T follicular helper cell (primary cell): ENCODE measurements around the gene MRPL49.
"Not testable (repeated sequence)": the region's sequence is repeated elsewhere in the genome, so short reads cannot be mapped to it uniquely, and the experiment has no call there.

Experiments used
- DNase-seq: peaks from one replicate; pipeline ENCODE4 v3.0.0-alpha.2; 2020; ENCODE audit warnings: low read depth

The MRPL49 gene

DNA sequence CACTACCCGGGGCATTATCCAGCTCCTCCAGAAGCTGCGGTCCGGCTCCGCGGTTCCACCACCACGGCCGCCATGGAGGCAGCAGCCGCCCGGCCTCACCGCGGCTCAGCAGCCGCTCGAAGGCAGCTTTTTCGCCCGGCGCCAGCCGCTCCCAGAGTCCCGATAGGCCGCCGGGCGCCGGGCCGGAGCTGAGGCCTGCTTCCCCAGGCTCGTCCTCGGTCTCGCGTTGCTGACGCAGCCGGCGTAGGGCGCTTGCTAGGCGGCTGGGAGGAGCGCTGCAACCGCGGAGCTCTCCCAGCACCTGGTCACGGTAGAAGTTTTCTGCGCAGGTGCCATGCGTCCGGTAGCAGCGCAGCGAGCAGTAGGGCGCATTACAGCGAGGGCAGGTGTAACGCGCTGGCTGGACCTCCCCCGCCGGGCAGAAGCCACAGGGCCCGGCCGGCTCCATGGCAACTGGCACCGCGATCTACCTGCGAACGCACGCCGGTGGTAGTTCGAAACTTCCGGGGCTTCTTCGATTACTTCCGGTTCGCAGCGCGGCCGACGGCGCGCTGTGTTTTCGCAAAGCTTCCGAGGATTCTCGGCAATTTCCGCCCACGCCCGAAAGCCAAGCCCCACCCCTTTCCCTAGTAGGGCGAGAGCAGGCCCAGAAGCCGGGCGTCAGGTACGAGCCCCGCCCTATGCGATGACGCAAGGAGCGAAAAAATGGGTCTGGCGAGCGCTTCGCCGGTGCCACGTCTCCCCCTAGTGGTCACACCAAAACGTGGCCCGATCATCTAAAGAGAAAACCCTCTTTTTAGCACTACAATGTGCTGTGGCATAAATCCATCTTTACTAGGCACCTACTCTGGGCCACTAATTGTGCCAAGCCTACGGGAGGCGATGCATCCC, 4.7 kb upstream of the MRPL49 start, which contains the start of gene ZNHIT2:
ZNHIT2 (minus strand) TSS at position 496 of the 891 bp plus-strand sequence; CDS start at position 448, 48 bp downstream.
- DNase-seq: peak; percentile 100

- no peak for DNase-seq
These were observed 3.9 kb upstream of the MRPL49 start for GRCh38 chr11:65118097-65118837.

GRCh38 chr11:65118891-65119669, 3.0 kb upstream of the MRPL49 start:
- not testable (repeated sequence) for DNase-seq

- no peak for DNase-seq
These were observed 2.5 kb upstream of the MRPL49 start for GRCh38 chr11:65119670-65119995.

GRCh38 chr11:65120831-65121230, 1.3 kb upstream of the MRPL49 start:
- no peak for DNase-seq

GRCh38 chr11:65121447-65121864, 665 bp upstream of the MRPL49 start:
- DNase-seq: no peak

GRCh38 chr11:65124480-65125196, 2.5 kb downstream of the MRPL49 start:
- DNase-seq: no peak

DNA sequence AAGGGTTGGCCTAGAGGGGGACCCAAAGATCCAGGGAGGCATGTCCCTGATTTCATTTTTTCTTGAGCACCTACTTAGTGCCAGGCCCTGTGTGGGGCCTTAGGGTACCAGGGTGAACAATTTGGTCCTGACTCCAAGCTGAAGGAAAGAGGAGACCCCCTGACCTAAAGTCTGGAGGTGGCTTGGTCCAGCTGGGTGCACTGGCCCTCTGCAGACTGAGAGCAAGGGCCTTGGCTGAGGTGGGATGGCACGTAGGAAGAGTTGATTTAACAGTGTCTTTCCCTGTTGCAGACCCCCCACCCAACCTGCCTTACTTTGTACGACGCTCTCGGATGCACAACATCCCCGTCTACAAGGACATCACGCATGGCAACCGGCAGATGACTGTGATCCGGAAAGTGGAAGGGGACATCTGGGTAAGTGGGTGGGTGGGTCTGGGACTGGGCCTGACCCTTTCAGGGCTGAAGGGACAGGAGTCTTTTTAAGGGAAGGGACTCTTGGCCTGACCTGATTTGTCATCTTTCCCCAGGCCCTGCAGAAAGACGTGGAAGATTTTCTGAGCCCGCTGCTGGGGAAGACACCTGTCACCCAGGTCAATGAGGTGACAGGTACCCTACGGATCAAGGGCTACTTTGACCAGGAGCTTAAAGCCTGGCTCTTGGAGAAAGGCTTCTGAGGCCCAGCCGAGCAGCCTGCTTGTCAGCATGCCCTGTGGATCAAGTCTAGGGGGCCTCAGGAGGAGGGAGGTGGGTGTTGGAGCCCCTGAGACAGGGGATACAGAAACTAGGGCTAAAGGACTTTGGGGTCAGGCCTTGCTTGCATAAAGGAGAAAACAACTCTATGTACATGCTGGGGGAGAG, 3.3 kb downstream of the MRPL49 start:
- no peak for DNase-seq

DNA sequence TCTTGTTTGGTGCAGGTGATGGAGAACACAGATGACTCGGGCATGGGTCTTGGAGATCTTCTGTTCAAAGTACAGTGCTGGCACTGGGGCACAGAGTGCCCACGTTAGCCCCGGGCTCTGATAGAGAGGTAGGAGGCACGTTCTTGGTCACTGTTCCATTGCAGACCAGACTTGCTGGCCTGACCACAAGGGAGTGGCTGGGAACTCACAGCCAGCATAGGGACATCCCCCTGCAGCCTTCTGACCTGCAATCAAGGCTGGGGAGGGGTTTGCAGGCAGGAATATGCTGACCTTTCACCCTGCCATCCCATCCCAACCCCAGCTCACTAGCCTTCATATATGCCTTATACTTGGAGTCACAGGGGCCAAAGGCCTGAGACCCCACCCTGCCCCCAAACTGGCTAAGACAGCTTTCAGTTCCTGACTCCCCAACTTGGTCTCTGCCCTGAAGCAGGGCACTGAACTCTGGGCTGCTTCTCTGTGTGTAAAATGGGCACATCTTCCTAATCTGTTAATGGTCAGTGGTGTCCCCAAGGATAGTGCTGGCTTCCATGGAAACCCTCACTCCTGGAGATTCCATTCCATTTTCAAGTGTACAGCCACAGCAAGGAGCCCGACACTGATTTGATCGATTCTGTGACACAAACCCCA, 4.6 kb downstream of the MRPL49 start:
- no peak for DNase-seq

GRCh38 chr11:65127473-65128181, 5.5 kb downstream of the MRPL49 start:
- no peak for DNase-seq

DNA sequence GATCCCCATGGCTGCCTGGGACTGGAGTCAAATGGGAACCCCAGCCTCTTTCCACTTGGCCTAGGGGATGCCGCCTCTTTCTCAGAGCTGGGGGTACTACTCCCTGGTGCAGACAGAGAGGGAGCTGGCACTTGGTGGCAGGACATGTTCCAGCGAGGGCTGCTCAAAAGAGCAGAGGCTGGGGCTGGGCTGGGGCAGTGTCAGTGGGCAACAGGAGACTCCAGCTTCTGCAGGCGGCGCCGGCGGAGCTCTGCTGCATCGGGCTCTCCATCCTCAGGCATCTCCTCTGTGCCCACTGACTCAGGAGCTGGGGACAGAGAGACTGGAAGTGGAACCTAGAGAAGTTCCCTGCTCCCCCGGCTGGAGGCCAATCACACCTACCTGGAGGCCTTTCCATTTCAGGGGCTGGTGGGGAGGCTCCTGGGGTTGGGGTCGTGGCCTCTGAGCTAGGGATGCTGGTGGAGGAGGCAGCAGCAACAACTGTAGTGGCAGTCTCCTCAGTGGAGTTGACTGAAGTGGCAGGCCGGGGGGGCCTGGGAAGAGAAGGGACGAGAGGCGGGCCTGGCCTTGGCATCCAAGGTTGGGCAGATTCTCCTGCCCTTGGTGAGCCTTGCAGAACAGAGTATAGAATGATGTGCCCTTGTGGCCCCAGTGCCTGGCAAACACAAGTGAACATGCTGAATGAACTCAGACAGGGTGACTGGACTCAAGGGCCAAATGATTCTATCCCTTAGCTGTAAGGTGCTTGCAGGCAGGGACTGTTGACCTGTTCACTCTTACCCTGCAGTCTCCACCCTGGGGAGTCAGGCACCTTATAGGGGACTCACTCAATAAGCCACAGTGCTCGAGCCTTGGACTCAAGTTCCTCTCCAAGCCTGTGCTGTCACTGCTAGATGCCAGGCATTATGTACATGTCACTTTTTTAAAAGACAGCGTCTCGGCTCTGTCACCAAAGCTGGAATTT, 6.3 kb downstream of the MRPL49 start:
- no peak for DNase-seq

DNA sequence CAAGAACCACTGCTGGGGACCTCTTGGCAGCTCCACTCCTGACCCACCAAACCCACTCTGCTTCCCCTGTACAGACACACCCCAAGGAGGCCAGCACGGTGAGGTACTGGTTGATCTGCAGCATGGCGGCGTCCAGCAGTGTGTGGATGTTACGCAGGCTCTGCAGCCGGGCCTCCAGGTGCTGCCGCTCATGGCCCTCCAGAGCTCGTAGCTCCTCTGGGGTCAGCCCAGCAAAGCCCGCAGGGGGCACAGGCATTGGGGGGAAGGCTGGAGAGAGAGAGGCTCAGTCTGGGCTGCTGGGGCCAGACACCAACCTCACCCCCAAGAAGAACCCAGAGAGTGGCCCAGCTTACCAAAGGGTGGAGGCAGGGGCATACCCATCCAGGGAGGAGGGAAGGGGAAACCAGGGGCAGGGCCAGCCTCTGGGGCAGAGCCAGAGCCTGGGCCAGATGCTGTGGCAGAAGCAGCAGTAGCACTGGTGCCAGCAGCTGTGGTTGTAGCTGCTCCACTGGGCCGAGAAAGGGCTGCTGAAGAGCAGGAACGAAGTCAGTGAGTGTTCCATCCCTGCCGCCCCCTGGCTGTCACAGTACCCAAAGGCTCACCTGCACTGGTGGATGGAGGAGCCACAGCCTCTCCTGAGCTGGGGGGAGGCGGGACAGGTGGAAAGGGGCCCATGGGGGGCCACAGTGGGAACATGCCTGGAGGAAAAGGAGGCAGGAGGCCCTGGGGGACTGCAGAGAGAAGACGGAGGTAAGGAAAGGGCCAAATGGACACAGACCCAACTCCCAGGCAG, 7.7 kb downstream of the MRPL49 start:
- DNase-seq: no peak

- DNase-seq: no peak
These were observed 8.7 kb downstream of the MRPL49 start for GRCh38 chr11:65130631-65131416.

DNA sequence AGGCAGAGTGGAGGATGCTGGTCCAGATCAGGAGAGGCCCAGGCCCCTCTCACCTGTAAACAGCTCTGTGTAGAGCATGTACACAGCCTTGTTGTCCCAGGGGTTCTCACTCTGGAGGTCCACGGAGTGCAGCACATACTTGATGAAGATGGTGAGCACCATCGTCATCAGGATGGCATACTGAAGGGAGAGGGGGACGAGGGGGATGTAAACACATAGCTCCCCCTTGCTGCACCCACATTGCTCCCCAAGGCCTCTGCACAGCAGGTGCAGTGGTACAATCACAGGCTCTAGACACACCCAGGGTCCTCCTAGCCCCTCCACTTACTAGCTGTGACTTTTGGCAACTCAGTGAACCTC, 9.3 kb downstream of the MRPL49 start:
- DNase-seq: no peak

DNA sequence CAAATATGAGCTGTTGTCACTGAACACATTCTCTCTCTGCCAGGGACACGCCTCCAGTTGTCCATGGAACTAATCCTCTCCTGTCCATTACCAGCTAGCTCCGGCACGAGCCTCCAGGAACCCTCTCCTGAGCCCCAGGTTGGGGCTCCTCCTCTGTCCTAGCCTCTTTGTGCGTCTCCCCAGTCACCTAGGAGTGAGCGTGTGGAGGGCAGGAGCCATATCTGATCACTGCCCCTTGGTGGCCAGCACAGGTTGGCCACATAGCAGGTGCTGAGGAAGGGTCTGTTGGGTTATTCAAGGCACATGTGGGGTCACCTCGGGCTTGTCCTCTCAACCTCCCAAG, 9.7 kb downstream of the MRPL49 start:
- no peak for DNase-seq

DNA sequence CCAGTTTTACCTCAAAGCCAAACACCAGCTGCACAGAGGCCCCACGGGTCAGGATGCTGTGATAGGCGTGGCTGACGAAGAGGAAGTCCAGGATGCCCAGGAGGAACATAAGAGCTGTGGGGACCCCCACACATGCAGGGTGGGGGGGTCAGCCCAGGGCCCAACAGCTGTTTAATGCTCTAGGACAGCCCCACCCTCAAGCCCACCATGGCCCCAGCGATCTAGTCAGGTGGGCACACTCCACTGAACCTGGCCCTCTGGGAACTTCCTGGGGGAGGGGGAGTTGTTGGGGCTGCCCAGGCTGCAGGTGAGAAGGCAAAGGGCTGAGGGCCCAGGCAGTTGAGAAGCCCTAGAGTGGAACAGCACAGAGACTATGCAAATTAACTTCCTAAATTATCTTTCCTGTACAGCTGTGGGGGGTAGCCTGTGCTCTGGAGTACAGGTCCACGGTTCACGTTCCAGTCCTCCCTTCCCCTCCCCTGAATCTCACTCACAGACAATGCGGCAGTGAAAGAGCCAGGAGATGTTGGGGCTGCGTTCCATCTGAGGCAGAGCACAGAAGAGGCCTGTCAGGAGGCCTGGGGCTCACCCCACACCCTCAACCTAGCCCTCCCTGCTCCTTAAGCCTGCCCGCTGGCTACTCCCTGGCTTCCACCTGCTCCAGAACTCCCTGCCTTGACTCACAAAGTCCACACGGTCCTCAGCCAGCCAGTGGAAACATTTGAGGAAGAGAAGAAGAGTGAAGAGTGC, 10.3 kb downstream of the MRPL49 start:
- DNase-seq: no peak
